Keratinocyte (primary cell): ENCODE data around the gene YWHAB.

ENCODE experiments used
- CTCF ChIP-seq, 3 experiments: IDR thresholded peaks in 1 of 3; conservative IDR thresholded peaks in 1 of 3; optimal IDR thresholded peaks in 1 of 3; 2 replicates in 2 of 3; 3 replicates in 1 of 3; pipeline versions ENCODE3 to v1.5.1; 2011; ENCODE audit warnings: low read length in 3 of 3, mild to moderate bottlenecking in 3 of 3, moderate library complexity in 2 of 3, control low read depth in 1 of 3, inconsistent platforms in 1 of 3; ENCODE audit not compliant: insufficient read depth in 2 of 3; ENCODE audit errors: extremely low read depth in 1 of 3
- EZH2 ChIP-seq: IDR thresholded peaks from one replicate; pipeline ENCODE4 v1.6.1; 2012; ENCODE audit warnings: inconsistent platforms, mild to moderate bottlenecking, low read length, moderate library complexity

GRCh38 chr20:44954211-44954610 lies 68.7 kb downstream of the YWHAB start:
- no peak for TF ChIP-seq CTCF (optimal IDR thresholded peaks at IDR 0.05 in 1 of 3, IDR thresholded peaks at IDR 0.05 in 1 of 3, conservative IDR thresholded peaks at IDR 0.05 in 1 of 3; ENCODE audit: extremely low read depth in 1 of 3, insufficient read depth in 2 of 3, low read length in 3 of 3)
- TF ChIP-seq EZH2 = no peak
